ENCODE measurements around the gene HYAL2.
"Not testable (repeated sequence)": the region's sequence is repeated elsewhere in the genome, so short reads cannot be mapped to it uniquely, and the experiment has no call there.

The HYAL2 gene

DNA sequence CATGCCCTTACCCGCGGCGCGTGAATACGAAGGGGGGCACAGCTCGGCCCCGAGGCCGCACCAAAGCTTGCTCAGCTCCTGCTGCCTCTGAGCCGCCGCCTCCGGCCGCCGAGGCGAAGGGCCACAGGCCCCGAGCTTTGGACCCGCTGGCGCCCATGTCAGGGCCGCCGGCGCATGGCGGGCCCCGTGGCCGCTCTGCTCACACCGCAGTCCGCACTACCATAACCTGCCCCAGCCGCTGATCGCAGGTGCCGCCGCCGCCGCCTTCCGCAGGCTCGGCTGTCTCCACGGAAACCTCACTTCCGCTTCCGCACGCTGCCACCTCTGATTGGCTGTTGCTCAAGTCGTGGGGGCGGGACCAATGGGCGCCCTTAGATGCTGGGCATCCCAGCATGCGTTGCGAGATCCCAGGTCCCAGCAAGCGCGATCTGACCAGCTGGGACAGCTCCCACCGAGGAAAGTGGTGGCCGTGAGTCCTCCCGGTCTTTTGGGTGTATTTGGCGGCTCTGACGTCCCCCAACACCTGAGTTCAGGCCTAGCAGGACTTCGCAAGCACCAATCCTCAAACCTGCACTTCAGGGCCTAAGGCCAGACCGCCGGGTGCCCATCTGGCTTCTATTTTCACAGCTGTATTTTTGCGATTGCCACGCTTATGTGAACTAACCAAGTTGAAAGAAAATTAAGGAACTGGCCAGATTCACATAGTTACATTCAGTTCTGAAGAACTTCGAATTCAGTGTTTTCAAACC, 5.6 kb upstream of the HYAL2 start, which contains the start of gene TUSC2:
TSS of gene TUSC2 (minus strand) at position 281 of the 749 bp plus-strand sequence. CDS start at position 157, 124 bp downstream.
- DNase-seq, result peak; percentile 94 to 95

DNA sequence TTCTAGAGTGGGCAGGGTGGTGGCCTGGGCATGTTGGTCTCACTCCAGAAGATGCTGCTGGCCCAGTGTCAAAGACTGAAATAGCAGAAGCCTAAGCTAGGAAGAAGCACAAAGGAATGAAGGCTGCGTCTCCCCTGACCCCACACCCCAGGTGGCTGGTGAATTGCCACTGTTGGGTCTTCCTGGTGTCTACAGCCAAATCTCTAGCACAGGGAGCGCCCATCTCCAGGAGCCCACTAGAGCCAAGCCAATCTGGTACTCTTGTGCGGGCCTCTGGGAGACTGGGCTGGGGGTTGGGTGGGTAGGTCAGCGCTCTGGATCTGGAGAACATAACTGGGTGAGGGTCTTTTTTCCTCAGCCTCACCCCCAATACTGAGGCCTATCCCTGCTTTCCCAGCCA, 4.6 kb upstream of the HYAL2 start:
- DNase-seq, result no peak

DNA sequence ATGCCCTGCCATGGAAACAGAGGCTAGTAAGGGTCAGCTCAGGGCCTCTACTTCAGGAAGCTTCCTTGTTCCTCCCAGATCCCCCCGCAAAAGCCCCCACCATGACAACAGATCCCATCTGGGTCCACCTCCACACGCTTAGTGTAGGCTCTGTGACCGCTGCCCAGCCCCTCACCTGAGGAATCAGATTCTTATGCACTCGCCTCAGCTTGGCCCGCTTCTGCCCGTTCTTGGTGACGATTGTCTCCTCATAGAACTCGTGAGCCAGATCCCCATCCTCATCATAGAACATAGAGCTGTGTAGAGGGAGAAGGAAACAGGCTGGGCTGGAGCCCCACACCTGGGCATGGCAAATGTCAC, 3.6 kb upstream of the HYAL2 start:
- no peak for DNase-seq

GRCh38 chr3:50325497-50326181, 3.1 kb upstream of the HYAL2 start:
- DNase-seq, result no peak

DNA sequence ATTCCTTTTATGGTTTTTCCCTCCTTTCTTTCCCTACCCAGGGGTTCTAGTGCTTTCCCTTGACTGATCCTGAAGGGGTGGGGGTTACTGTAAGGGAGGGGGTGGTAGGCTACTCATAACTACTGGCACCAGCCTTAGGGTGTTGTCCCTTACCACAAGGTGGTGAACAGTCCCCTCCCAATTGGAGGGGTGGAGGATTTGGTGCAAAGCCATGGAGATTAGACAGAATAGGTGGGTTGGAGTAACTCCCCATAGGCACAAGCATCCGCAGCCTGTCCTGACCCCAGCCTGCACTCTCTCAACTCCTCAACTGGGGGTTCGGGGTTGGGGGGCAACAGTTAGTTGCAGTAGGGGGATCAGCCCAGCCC, 2.6 kb upstream of the HYAL2 start:
- DNase-seq, result no peak

GRCh38 chr3:50324351-50325112, 2.0 kb upstream of the HYAL2 start:
- DNase-seq, result peak in 1 of 2 donors; percentile 39

GRCh38 chr3:50323614-50324199, 1.2 kb upstream of the HYAL2 start:
- DNase-seq, result no peak

DNA sequence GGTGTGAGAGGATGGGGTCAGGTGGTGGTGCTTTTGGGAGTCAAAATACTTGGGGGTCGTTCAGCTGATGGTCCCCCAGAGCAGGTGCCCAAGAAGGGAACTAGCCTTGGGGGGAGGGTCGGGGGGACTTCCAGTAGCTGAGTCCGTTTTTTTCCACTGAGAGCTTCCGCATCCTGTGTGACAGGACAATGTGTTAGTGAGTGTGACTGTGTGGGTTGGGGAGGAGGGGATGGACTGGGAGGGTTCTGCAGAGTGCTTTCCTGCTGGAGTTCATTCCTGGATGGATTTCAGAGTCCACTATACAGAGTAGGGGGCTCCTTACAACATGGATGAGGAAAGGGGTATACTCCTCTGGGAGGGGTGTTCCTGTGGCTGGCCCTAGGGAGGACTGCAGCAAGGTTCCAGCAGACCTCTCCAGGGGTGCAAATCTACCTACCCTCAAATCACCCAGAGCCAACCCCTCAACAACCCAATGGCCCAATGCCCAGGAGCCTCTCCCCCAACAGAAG, 601 bp upstream of the HYAL2 start:
- DNase-seq, result peak in 1 of 2 donors; percentile 13

GRCh38 chr3:50322115-50322385, 495 bp downstream of the HYAL2 start:
- no peak for DNase-seq

GRCh38 chr3:50321336-50322114, 1.0 kb downstream of the HYAL2 start:
- peak; percentile 88 to 92 for DNase-seq

- peak; percentile 83 to 88 for DNase-seq
Observed at GRCh38 chr3:50320853-50321335, 1.7 kb downstream of the HYAL2 start.

DNA sequence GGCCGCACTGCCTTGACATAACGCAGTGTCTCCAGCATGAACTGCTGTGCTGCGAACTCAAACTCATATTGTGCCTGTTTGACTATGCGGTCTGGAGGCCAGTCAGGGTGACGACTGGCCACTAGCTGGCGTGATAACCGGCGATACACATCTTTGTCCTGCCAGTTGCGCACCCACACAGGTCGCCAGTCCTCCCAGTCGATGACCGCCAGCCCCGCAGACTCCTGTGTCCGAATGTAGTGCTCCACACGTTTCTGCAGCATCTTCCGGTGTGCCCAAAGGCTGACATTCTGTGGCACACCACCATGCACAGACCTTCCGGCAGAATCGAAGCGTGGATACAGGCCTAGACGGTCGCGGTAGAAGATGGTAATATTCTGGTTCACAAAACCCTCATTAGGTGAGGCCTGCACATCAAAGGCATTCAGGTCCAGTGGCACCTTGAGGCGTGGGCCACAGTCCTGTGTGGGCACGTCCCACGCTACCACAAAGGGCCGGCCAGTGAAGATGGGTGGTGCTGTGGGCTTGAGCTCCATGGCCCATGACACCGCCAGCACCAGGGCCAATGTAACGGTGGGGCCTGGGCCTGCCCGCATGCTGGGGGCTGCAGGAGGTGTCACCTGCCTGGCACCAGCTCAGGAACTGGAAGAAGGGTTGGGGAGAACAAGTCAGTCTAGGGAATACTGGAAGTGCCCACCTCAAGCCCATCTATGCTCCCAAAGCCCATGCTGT, 2.5 kb downstream of the HYAL2 start:
- no peak for DNase-seq

- no peak for DNase-seq
Observed at GRCh38 chr3:50319181-50319893, 3.2 kb downstream of the HYAL2 start.

DNA sequence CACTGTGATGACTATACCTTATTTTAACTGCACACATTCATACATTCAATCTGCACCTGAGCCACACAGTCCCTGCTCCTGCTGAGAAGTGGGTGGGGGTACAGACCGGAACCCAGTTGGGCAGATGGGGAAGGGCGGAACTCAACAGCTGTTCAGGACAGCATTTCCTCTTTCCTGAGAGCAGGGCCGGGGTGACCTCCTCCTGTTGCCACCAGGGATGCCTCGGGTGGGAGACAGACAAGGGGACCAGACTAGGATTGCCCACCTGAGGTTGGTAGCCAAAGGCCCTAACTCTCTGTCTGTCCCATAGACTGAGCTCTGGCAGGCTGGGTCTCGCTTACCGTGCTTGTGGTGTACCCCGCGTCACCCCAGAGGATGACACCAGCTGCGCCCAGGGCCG, 3.9 kb downstream of the HYAL2 start:
- no peak for DNase-seq

DNA sequence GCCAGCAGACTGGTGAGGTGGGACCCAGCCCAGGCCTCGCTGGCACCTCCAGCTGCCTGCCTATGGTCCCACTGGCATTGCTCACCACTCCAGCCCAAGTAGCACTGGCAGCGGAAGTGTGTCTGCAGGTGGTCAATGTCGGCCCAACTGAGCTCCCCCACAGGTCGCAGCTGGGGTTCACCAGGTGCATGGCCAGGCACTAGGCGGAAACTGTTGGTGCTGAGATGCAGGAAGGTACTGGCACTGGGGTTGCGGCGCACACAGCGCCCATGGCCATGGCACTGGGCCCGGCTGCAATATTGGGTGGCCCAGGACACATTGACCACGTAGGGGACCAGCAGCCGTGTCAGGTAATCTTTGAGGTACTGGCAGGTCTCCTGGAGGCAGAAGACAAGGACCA, 4.4 kb downstream of the HYAL2 start:
- DNase-seq, result no peak

GRCh38 chr3:50317300-50317699, 5.2 kb downstream of the HYAL2 start:
- DNase-seq, result no peak

GRCh38 chr3:50316657-50317242, 5.8 kb downstream of the HYAL2 start:
- DNase-seq, result no peak

- DNase-seq, result no peak
Observed at GRCh38 chr3:50314816-50315215, 7.7 kb downstream of the HYAL2 start.

DNA sequence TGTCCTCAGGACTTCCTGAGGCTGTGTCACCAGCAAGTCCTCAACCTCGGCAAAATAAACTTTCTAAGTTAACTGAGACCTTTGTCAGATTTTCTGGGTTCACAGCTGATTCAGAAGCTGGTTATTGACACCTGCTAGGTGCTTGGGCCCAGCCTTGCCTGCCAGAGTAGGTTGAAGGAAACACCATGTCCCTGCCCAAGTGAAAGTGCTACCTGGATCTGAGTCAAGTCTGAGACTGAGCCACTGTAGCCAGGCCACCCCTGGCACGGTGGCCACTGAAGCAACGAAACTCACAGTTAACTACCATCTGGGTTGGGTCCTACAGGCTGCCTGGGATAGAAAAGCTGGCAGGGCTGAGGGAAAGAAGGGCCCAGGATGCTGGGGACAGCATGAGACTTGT, 8.2 kb downstream of the HYAL2 start:
- DNase-seq, result no peak

- not testable (repeated sequence) for DNase-seq
Observed at GRCh38 chr3:50312041-50312440, 10.5 kb downstream of the HYAL2 start.

- DNase-seq, result no peak
Observed at GRCh38 chr3:50304601-50305000, 17.9 kb downstream of the HYAL2 start.
